GM12878 (cell line): ENCODE data around the gene RDH5. TPM values are rescaled to one million over a fixed set of nuclear protein-coding genes. Genes with fewer than 3 reads are reported as not detected.

Experiments used
- ATAC-seq: fragments of 200-7000 bp; cut with Tn5 transposase; 3 replicates; pipeline ENCODE4 v1.9.1; 2020; ENCODE audit warnings: mild to moderate bottlenecking, moderate library complexity
- BruUV-seq: library from RNA; stranded (reverse); fragments of 400-500 nt; replicated peaks from 2 replicates; lab custom pipeline; 2021; lab: Mats Ljungman, UMichigan
- CTCF ChIA-PET: fragments of 300-600 bp; sonication (Branson Sonifier 250); formaldehyde crosslinking; extraction: SDS; loops from one replicate; lab custom pipeline; 2021; ENCODE audit warnings: inconsistent platforms; lab: Yijun Ruan, JAX
- POLR2A ChIA-PET: fragments of 350-600 bp; formaldehyde crosslinking; extraction: SDS; loops from one replicate; lab custom pipeline; 2021; ENCODE audit warnings: inconsistent platforms; lab: Charles Lee
- RAD21 ChIA-PET: fragments of 300-600 bp; sonication (Branson Sonifier 250); formaldehyde crosslinking; loops from one replicate; lab custom pipeline; 2023; ENCODE audit warnings: antibody characterized with exemption; ENCODE audit not compliant: unreplicated experiment; lab: Charles Lee
- SMC1A ChIA-PET: fragments of 300-600 bp; sonication (Branson Sonifier 250); formaldehyde crosslinking; loops from one replicate; lab custom pipeline; 2023; ENCODE audit not compliant: unreplicated experiment, uncharacterized antibody; lab: Charles Lee
- DNase-seq: peaks from one replicate; pipeline ENCODE4 v3.0.0-alpha.2; 2011; ENCODE audit warnings: low read depth, low spot score
- FAIRE-seq: peaks from 3 replicates; lab custom pipeline; 2011; peaks lifted over from hg19 to GRCh38; lab: Jason Lieb, UNC
- H2AFZ ChIP-seq: 2 replicates; pipeline ENCODE4 v1.6.0; 2011; ENCODE audit warnings: low read depth, low read length, control low read depth; ENCODE audit not compliant: control insufficient read depth
- H3K27ac ChIP-seq: 2 replicates; pipeline ENCODE4 v1.5.1; 2011; ENCODE audit warnings: control low read depth; ENCODE audit not compliant: control insufficient read depth, insufficient read depth
- H3K27me3 ChIP-seq, 2 experiments: replicated peaks in 1 of 2; 2 replicates each; pipeline versions ENCODE4 v1.6.0 to v1.6.1; 2011; ENCODE audit warnings: low read length in 1 of 2; ENCODE audit not compliant: control insufficient read depth in 2 of 2, insufficient read depth in 2 of 2
- H3K36me3 ChIP-seq, 2 experiments: 2 replicates each; pipeline ENCODE4 v1.5.1; 2011; ENCODE audit warnings: low read length in 1 of 2; ENCODE audit not compliant: control insufficient read depth in 2 of 2, insufficient read depth in 2 of 2
- H3K4me1 ChIP-seq: 2 replicates; pipeline ENCODE4 v1.6.1; 2011; ENCODE audit warnings: mild to moderate bottlenecking, low read length, moderate library complexity, mixed read lengths; ENCODE audit not compliant: control insufficient read depth, insufficient read depth
- H3K4me2 ChIP-seq: 2 replicates; pipeline ENCODE4 v1.6.0; 2011; ENCODE audit warnings: control low read depth; ENCODE audit not compliant: control insufficient read depth, insufficient read depth
- H3K4me3 ChIP-seq: fragments of 200-600 bp; sonication (generic); 2 replicates; pipeline ENCODE4 v1.5.1; 2016
- H3K79me2 ChIP-seq: 2 replicates; pipeline ENCODE4 v1.6.0; 2011; ENCODE audit warnings: low read length; ENCODE audit not compliant: control insufficient read depth, insufficient read depth
- H3K9ac ChIP-seq: 2 replicates; pipeline ENCODE4 v1.8.0; 2011; ENCODE audit warnings: low read length, control low read depth, mixed read lengths; ENCODE audit not compliant: control insufficient read depth, insufficient read depth
- H3K9me3 ChIP-seq: replicated peaks from 3 replicates; pipeline ENCODE4 v1.5.1; 2011; ENCODE audit warnings: mild to moderate bottlenecking, low read length; ENCODE audit not compliant: control insufficient read depth, insufficient read depth
- H4K20me1 ChIP-seq: 2 replicates; pipeline ENCODE4 v1.6.0; 2011; ENCODE audit not compliant: control insufficient read depth, insufficient read depth
- CEBPZ ChIP-seq: fragments of 150-350 bp; IDR thresholded peaks from 2 replicates; pipeline ENCODE4 v1.6.1; 2016; ENCODE audit warnings: low read depth, low read length
- CREB1 ChIP-seq: IDR thresholded peaks from 2 replicates; pipeline ENCODE4 v1.6.1; 2012; ENCODE audit warnings: low read depth, mild to moderate bottlenecking, inconsistent platforms
- CTCF ChIP-seq, 3 experiments: IDR thresholded peaks in 2 of 3; conservative IDR thresholded peaks in 1 of 3; 2 replicates each; pipeline ENCODE4 v1.5.1; 2011; ENCODE audit warnings: low read depth in 3 of 3, low read length in 3 of 3, mild to moderate bottlenecking in 3 of 3, control low read depth in 2 of 3, moderate library complexity in 2 of 3, inconsistent platforms in 1 of 3, mixed read lengths in 1 of 3; ENCODE audit not compliant: control insufficient read depth in 2 of 3, insufficient read depth in 1 of 3; ENCODE audit errors: extremely low read depth in 1 of 3
- EED ChIP-seq: sonication (generic); IDR thresholded peaks from 2 replicates; pipeline ENCODE4 v1.6.1; 2016; ENCODE audit warnings: antibody characterized with exemption, low read depth
- IKZF1 ChIP-seq: fragments of 450-650 bp; conservative IDR thresholded peaks from 2 replicates; pipeline ENCODE4 v1.6.1; 2017; ENCODE audit warnings: antibody characterized with exemption, mild to moderate bottlenecking
- JUNB ChIP-seq: IDR thresholded peaks from 2 replicates; pipeline ENCODE4 v1.6.1; 2016; ENCODE audit warnings: antibody characterized with exemption, mild to moderate bottlenecking
- JUND ChIP-seq: IDR thresholded peaks from 2 replicates; pipeline ENCODE4 v1.6.1; 2012; ENCODE audit warnings: low read depth, mild to moderate bottlenecking, low read length, improper control_type of control experiment, moderate library complexity
- NBN ChIP-seq: fragments of 450-650 bp; IDR thresholded peaks from 2 replicates; pipeline ENCODE4 v1.6.1; 2016
- POLR2A ChIP-seq: IDR thresholded peaks from 2 replicates; pipeline ENCODE4 v1.6.1; 2011; ENCODE audit warnings: low read depth, mild to moderate bottlenecking, low read length
- RB1 ChIP-seq: fragments of 450-650 bp; formaldehyde crosslinking; IDR thresholded peaks from 2 replicates; pipeline ENCODE4 v1.6.1; 2017; ENCODE audit warnings: mild to moderate bottlenecking, borderline replicate concordance
- RELA ChIP-seq: fragments of 450-650 bp; IDR thresholded peaks from 2 replicates; pipeline ENCODE4 v1.8.0; 2014; ENCODE audit warnings: borderline replicate concordance; ENCODE audit not compliant: partially characterized antibody
- RFX5 ChIP-seq: IDR thresholded peaks from 2 replicates; pipeline ENCODE4 v1.6.1; 2011; ENCODE audit warnings: low read depth, low read length, improper control_type of control experiment
- RUNX3 ChIP-seq: IDR thresholded peaks from 2 replicates; pipeline ENCODE4 v1.6.1; 2012; ENCODE audit warnings: low read length, inconsistent platforms
- SMAD1 ChIP-seq: fragments of 450-650 bp; IDR thresholded peaks from 2 replicates; pipeline ENCODE4 v1.6.1; 2018; ENCODE audit warnings: mild to moderate bottlenecking, low read depth; ENCODE audit not compliant: partially characterized antibody
- STAT3 ChIP-seq: IDR thresholded peaks from 2 replicates; pipeline ENCODE4 v1.6.1; 2011; ENCODE audit warnings: low read depth, low read length, improper control_type of control experiment
- USF1 ChIP-seq: IDR thresholded peaks from 2 replicates; pipeline ENCODE4 v1.6.1; 2011; ENCODE audit warnings: borderline replicate concordance, low read depth, mild to moderate bottlenecking, moderate library complexity, mixed read lengths, low read length; ENCODE audit not compliant: insufficient read depth; ENCODE audit errors: extremely low read length
- ZBED1 ChIP-seq: IDR thresholded peaks from 2 replicates; pipeline ENCODE4 v1.6.1; 2016; ENCODE audit warnings: borderline replicate concordance
- ZNF24 ChIP-seq: fragments of 450-650 bp; IDR thresholded peaks from 2 replicates; pipeline ENCODE4 v1.6.1; 2017; ENCODE audit warnings: antibody characterized with exemption, mild to moderate bottlenecking
- WGBS: methylation state at CpG from one replicate; pipeline ENCODE4 v1.1.6; 2016; ENCODE audit warnings: low lambda C conversion rate; ENCODE audit not compliant: insufficient replicate concordance, insufficient coverage; ENCODE audit errors: missing lambda C conversion rate; 5-methylcytosine and 5-hydroxymethylcytosine counted together
- in situ Hi-C: fragments of 300-500 bp; cut with MboI; formaldehyde crosslinking; loops from 9 replicates; pipeline ENCODE4 v1.14.3; 2018; ENCODE audit warnings: mixed read lengths
- intact Hi-C: fragments of 100-400 bp; cut with micrococcal nuclease; formaldehyde crosslinking; loops from one replicate; pipeline ENCODE4 v1.14.2; 2022; ENCODE audit not compliant: unreplicated experiment
- polyA plus RNA-seq, 11 experiments: library from polyadenylated mRNA; depleted of rRNA in 4 of 11; unstranded in 6 of 11; stranded (reverse) in 5 of 11; fragments of >200 nt; fragmentation: Nextera tagmentation in 4 of 11; fragmentation: Illumina TruSeq in 1 of 11; extraction: Ambion mirVana in 4 of 11; extraction: Trizol in 1 of 11; gene quantifications; 1 replicate in 1 of 11; 2 replicates in 10 of 11; pipeline versions ENCODE4 v1.2.1 to v1.2.3, GENCODE V29; 2011 to 2016; ENCODE audit warnings: inconsistent platforms in 2 of 11, missing spikeins in 2 of 11, low read depth in 1 of 11
- total RNA-seq, 4 experiments: library from RNA; depleted of rRNA in 3 of 4; stranded (reverse); fragments of >200 nt in 3 of 4; fragmentation: Illumina TruSeq in 1 of 4; extraction: Trizol in 1 of 4; gene quantifications; 2 replicates each; pipeline versions ENCODE4 v1.2.1 to v1.2.3, GENCODE V29; 2013 to 2021

RDH5 gene
- total and polyA plus RNA-seq, 10 of the 15 experiments (the other 5 are each of a cell fraction or from before 2014, with no cell fraction given): 2.6 to 11.6 (median 7.3) TPM

DNA sequence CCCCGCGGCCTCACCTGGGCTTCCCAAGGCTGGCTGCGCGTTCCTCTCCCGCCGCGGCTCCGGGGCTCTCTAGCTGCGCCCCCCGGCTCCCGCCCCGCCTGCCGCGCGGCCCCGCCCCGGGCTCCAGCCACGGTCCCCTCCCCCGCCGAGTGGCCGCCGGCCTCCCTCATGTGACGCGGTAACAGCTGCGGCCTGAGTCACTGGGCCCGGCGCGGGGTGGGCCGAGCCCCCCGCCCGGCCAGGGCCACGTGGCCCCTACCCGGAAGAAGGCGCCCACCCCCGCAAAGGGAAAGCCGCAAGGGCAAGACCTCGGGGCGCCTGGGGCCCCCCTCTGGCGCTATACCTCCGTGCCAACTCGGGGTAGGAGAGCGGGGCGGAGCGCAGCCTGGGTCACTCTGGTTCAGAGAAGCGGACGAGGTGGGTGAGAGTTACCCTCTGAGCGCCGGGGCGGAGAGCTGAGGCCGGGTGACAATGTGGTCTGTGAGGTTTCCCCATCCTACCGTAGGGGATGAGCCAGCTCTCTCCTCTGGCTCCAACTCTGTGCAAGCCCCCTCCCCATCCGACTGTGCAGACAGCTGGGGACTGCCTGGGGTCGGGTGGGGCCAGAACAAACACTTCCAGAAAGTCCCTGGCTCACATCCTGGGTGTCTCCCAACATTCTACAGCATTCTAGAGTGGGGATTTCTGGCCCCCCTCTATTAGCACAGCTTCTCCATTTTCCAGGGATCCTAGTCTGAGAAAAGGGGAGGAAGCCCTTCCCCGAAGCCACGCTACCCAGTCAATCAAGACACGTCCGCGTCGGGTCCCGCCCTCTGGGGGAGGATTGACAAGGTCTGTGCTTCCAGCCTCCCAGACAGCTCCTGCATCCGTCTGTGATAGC, 9.0 kb downstream of the RDH5 start, which contains the start of gene CD63:
Gene CD63 (minus strand): TSS at position 71 of the 880 bp plus-strand sequence. CDS start 668 bp downstream, outside the sequence.
- H3K27ac ChIP-seq: peak within 1 kb of the TSS; percentile 68
- BruUV-seq: TSS peak; percentile 77
- no peaks in the 10 kb centered on the region for H4K20me1 ChIP-seq
- WGBS: under 1% methylated on average over 34 of the region's 61 CpGs
- intact Hi-C loops (loop anchor here (1.0 kb wide), 1 partner anchor 8 kb away; no protein-coding TSS in a partner anchor), in situ Hi-C loops (no loop called here)
- H2AFZ ChIP-seq: peak within 1 kb of the TSS; percentile 79
- H3K36me3 ChIP-seq: peaks cover under 1 to 3% of the 10 kb centered on the region in 2 experiments; a peak in 3 of 4 replicates
- RAD21 ChIA-PET: interaction anchor here (0.6 to 4.4 kb wide), 17 partner anchors 9 to 459 kb away, joined by 3 to 58 read pairs (median 4); partner anchors contain the start of genes BLOC1S1, ORMDL2, RAB5B and RDH5
- H3K9ac ChIP-seq: peak within 1 kb of the TSS; percentile 67
- peaks cover 11% of the 10 kb centered on the region for H3K79me2 ChIP-seq
- H3K27me3 ChIP-seq: no peaks in the 10 kb centered on the region
- POLR2A ChIA-PET: interaction anchor here (0.6 to 4.5 kb wide), 19 partner anchors 9 to 375 kb away, joined by 3 to 39 read pairs (median 4); partner anchors contain the start of genes BLOC1S1, DNAJC14, ITGA7 and ORMDL2
- CTCF ChIA-PET: interaction anchor here (0.7 to 2.9 kb wide), 19 partner anchors 9 to 631 kb away, joined by 3 to 59 read pairs (median 4); partner anchors contain the start of genes BLOC1S1, ORMDL2, RDH5 and RPL41
- peaks cover 11% of the 10 kb centered on the region for H3K4me1 ChIP-seq
- FAIRE-seq (peak; percentile 94), ATAC-seq (peak; percentile 79), DNase-seq (no peak)
- SMC1A ChIA-PET: interaction anchor here (0.9 to 2.7 kb wide), 15 partner anchors 9 to 312 kb away, joined by 3 to 30 read pairs (median 3); partner anchors contain the start of genes BLOC1S1, DNAJC14, ORMDL2 and RDH5
- H3K4me3 ChIP-seq: peak within 1 kb of the TSS; percentile 76
- H3K9me3 ChIP-seq: no peaks in the 10 kb centered on the region
- peak within 1 kb of the TSS; percentile 70 for H3K4me2 ChIP-seq
- TF ChIP-seq ZBED1 (no peak), RFX5 (no peak), POLR2A (peak; percentile 77), JUND (0 out of 2 replicates have a peak, but pooled peaks have one; percentile 33), NBN (peak; percentile 37), RELA (peak; percentile 15), CREB1 (peak; percentile 78), JUNB (no peak), USF1 (peak; percentile 88), ZNF24 (no peak), CTCF (IDR thresholded peaks at IDR 0.05 in 2 of 3, conservative IDR thresholded peaks at IDR 0.05 in 1 of 3; ENCODE audit: control insufficient read depth in 2 of 3, extremely low read depth in 1 of 3, insufficient read depth in 1 of 3, low read depth in 3 of 3, low read length in 3 of 3) (no peak; a peak in 1 of 6 replicates), CEBPZ (no peak), SMAD1 (no peak), EED (no peak), STAT3 (no peak), RB1 (peak; percentile 75; the same call in 1 of the 2 replicates), RUNX3 (peak; percentile 67), IKZF1 (peak; percentile 73)
